ENCODE results near the gene GRK6.
"Not testable (repeated sequence)": the region's sequence is repeated elsewhere in the genome, so short reads cannot be mapped to it uniquely, and the experiment has no call there.

GRK6 gene

DNA sequence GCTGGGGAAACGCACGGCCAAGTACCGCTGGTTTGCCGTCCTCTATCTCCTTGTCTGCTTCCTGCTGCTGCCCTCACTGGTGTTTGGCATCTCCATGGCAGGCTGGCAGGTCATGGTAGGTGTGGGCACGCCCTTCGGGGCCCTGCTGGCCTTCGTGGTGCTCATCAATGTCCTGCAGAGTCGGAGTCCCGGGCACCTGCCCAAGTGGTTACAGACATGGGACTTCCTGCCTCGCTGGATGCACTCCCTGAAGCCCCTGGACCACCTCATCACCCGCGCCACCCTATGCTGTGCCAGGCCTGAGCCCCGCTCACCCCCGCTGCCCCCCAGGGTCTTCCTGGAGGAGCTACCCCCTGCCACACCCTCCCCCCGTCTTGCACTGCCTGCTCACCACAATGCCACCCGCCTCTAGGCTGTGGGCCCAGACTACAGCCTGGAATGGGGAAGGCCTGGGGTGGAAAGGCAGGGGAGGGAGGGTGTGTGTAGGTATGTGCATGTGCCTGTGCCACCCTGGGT lies 28.5 kb upstream of the GRK6 start:
- DNase-seq (ENCODE audit: low read depth in 1 of 2, low spot score in 1 of 2), result no peak

DNA sequence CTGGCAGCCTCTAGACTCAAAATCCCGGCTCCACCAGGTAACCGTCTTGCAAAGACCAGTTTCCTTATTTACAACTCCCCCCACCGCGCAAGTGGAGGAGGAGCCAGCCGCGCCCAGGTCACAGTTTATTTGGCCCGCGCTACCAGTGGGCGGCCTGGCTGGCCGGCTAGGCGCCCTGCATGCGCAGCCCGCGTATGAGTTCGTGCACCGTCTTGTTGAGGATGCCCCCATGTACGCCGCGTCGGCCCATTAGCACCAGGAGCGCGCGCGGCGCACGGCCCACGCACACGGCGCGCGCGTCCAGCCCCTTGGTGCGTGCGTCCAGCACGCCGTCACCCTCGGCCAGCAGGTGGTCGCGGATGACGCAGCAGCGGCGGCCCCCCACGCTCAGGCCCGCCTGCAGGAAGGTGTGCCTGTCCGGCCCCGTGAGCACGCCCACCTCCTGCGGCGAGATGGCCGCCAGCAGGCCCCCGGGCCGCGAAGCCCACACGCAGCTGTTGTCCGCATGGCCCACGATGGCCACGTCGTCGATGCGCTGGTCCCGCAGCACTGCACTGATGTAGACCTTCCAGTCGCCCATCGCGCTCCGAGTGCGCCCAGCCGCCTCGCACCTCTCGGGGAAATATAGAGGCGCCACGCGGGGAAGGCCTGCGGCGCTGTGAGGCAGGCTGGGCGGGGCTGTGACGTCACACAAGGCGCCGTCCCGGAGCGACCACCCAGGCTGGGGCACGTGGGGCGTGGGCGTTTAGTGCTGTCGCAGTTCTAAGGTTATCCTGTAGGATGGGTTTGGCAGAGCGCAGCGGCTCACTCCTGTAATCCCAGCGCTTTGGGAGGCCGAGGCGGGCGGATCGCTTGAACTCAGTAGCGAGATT lies 26.2 kb upstream of the GRK6 start, which contains the start of gene PFN3:
Gene PFN3 (minus strand): TSS at position 665 of the 872 bp plus-strand sequence. CDS start 85 bp downstream, at position 580.
- DNase-seq (ENCODE audit: low read depth in 1 of 2, low spot score in 1 of 2), result no peak

DNA sequence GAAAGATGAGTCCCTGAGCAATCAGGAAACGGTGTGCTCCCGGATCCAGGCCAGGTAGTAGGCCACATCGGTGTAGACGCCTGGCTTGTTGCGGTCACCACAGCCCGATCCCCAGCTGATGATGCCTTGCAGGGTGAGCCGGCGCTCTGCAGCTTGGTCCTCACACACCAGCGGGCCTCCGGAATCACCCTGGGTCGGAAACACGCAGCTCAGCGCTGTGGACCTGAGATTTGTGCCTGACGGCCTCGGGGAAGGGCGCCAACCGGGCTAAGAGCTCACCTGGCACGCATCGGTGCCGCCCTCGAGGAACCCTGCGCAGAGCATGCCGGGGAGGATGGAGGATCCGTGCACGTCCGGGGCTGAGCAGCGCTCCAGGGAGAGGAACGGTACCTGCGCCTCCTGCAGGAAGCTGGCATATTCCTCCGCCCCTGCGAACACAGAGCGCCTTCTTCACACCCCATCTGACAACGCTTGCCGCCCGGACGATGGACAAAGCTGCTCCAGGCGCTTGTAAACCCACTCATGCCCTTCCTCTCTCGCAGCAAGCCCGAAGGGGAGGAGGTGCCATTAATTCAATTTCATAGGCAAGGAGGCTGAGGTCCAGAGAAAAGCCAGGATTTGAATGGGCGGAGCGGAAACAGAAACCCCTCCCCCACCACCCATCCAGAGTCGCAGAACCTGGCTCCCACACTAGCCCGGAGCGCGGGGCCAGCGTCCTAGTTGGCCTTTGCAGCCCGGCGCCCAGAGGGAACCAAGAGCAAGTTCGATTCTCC lies 24.0 kb upstream of the GRK6 start:
- DNase-seq (ENCODE audit: low read depth in 1 of 2, low spot score in 1 of 2), result peak; percentile 48 to 57

- DNase-seq (ENCODE audit: low read depth in 1 of 2, low spot score in 1 of 2), result peak in 1 of 2 donors; percentile 41
Observed at GRCh38 chr5:177403102-177403791, 23.2 kb upstream of the GRK6 start.

- peak; percentile 63 to 73 for DNase-seq (ENCODE audit: low read depth in 1 of 2, low spot score in 1 of 2)
Observed at GRCh38 chr5:177403792-177404640, 22.5 kb upstream of the GRK6 start.

DNA sequence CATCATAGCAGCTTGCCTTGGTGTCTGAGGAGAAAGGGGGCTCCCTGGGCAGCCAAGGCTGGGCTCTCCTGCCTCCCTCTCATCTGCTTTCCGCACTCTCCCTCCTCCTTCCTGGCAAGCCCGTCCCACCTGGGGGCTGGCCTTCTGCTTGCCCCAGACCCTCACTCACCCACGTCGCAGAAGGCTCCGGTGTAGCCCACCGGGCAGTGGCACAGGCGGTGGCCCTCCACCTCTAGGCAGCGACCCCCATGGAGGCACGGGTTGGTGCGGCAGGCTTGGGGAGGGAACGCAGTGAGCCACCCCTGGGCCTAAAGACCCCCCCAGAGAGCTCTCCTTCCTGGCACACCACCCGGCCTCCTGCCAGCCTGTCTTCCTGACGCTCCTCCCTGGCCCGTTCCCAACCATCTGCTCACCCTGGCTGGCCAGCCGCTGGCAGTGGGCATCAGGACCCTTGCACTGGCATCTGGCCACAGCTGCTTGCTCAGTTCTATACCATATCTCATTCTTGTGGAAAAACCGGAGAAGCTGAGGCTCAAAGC lies 21.8 kb upstream of the GRK6 start:
- no peak for DNase-seq (ENCODE audit: low read depth in 1 of 2, low spot score in 1 of 2)

GRCh38 chr5:177405312-177405711 lies 21.2 kb upstream of the GRK6 start:
- no peak for DNase-seq (ENCODE audit: low read depth in 1 of 2, low spot score in 1 of 2)

DNA sequence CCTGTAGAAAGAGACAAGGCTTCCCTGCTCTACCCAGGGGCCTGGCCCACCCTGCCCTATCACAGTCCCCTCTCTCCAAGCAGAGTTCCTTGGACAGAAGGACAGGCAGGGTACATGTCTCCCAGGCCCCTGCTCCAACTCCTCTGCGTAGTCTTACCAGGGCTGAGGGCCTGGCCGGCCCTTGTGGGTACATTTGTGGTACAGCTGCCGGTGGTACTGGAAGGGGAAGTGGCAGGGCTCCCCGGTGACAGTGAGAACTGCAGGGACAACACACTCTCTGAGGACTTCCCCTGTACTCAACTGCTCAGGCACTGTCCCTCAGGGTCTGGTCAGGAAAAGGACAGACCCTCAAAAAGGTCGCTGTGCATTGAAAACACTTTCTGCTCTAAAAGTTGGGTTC lies 20.7 kb upstream of the GRK6 start:
- DNase-seq (ENCODE audit: low read depth in 1 of 2, low spot score in 1 of 2), result no peak

GRCh38 chr5:177409043-177409801 lies 17.3 kb upstream of the GRK6 start, which contains the start of gene F12:
Gene F12 (minus strand): TSS chr5:177409564. CDS start chr5:177409527, 37 bp downstream.
- no peak for DNase-seq (ENCODE audit: low read depth in 1 of 2, low spot score in 1 of 2)

- no peak for DNase-seq (ENCODE audit: low read depth in 1 of 2, low spot score in 1 of 2)
Observed at GRCh38 chr5:177410575-177410974, 15.9 kb upstream of the GRK6 start.

DNA sequence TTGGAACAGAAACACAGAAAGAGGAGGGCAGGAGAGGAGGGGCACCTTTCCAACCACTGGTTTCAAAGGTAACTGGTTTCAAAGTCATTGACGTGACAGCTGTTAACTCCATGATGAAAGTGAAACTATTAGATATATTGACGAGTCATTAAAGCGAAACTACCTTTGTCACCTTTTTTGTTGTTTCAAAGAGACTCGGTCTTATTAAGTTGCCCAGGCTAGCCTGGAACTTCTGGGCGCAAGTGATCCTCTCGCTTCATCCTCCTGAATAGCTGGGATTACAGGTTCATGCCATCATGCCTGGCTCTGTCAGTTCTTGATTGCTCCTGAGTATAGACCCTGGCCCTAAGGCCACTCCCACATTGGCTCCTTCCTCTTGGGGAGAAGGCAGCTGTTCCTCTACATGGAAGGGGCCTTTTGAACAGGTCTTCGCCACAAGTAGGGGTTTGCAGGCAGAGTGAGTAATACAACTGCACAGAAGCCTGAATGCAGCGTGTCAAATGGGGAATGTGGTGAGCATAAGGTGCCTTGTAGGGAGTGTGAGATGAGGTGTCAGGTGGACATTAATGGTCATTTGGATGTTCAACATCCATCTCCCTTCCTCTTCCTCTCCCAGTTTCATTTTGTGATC lies 13.8 kb upstream of the GRK6 start:
- no peak for DNase-seq (ENCODE audit: low read depth in 1 of 2, low spot score in 1 of 2)

DNA sequence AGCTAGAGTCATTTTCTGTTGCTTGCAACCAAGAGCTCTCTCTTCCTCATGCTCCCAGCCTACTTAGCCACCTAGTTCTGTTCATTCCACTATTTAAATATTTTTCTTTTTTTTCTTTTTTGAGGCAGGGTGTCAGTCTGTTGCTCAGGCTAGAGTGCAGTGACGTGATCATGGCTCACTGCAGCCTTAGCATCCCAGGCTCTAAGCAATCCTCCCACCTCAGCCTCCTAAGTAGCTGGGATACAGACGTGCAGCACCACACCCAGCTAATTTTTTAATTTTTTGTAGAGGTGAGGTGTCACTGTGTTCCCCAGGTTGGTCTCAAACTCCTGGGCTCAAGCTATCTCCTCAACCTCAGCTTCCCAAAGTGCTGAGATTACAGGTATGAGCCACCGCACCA lies 12.0 kb upstream of the GRK6 start:
- DNase-seq (ENCODE audit: low read depth in 1 of 2, low spot score in 1 of 2), result no peak

DNA sequence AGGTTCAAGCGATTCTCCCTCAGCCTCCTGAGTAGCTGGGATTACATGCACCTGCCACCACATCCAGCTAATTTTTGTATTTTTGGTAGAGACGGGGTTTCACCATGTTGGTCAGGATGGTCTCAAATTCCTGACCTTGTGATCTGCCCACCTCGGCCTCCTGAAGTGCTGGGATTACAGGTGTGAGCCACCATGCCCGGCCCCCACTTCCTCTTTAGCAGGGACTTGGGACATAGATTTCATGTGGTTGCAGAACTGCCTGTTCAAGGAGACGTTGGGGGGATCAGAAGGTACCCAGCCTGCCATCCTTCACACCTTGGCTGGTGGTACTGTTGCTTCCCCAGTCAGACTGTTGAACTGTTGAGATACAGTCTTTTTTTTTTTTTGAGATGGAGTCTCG lies 9.4 kb upstream of the GRK6 start:
- DNase-seq (ENCODE audit: low read depth in 1 of 2, low spot score in 1 of 2), result not testable (repeated sequence)

- no peak for DNase-seq (ENCODE audit: low read depth in 1 of 2, low spot score in 1 of 2)
Observed at GRCh38 chr5:177419046-177419445, 7.4 kb upstream of the GRK6 start.

DNA sequence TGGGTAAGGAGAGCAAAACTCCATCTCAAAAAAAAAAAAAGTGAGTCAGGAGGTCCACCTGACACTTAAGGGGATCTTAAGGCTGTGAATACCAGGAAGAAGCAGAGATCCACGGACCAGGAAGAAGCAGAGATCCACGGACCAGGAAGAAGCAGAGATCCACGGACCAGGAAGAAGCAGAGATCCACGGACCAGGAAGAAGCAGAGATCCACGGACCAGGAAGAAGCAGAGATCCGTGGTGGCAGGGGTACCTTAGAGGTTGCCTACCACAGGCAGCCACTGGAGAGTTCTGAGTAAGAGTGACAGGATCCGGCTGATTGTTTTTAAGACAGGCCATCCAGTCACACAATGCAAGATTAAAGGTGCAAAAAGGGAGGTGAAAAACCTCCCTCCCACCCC lies 6.0 kb upstream of the GRK6 start:
- not testable (repeated sequence) for DNase-seq (ENCODE audit: low read depth in 1 of 2, low spot score in 1 of 2)

DNA sequence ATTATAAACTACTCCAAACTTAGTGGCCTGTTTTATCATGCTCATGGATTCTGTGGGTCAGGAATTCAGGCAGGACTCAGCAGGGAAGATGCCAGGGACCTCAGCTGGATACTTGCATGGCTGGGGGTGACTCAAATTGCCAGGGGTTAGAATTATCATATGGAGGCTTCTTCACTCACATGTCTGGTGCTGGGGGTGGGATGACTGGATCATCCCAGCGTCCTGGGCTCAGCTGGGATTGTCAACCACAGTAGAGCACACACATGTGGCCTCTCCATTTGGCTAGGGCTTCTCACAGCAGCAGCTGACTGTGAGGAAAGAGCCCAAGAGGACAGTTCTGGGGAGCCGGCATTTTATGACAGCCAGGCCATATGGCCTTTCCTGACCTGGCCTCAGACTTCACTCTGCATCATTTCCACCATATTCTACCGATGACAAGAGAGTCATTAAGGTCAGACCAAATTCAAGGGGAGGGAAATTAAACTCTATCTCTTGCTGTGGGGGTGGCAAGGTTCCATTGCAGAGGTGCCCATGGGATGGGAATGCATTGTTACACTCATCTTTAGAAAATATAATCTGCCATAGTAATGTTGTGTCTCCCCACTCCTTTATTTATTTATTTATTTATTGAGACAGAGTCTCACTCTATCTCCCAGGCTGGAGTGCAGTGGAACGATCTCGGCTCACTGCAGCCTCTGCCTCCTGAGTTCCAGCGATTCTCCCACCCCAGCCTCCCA lies 5.2 kb upstream of the GRK6 start:
- no peak for DNase-seq (ENCODE audit: low read depth in 1 of 2, low spot score in 1 of 2)

- DNase-seq (ENCODE audit: low read depth in 1 of 2, low spot score in 1 of 2), result no peak
Observed at GRCh38 chr5:177423671-177424070, 2.8 kb upstream of the GRK6 start.

GRCh38 chr5:177425196-177425800 lies 1.2 kb upstream of the GRK6 start:
- DNase-seq (ENCODE audit: low read depth in 1 of 2, low spot score in 1 of 2), result no peak

Measured in activated T-helper 1 cell treated with anti-CD3 and anti-CD28 coated beads, Interleukin-2, amount 50 U/mL, for 16 hours (primary cell).